GM18517 (cell line): ENCODE results near the gene SERPINE3.
A peak's percentile ranks its signal among the peaks of the same experiment; 100 is the strongest.

Experiments
- ATAC-seq: cut with Tn5 transposase; IDR thresholded peaks from one replicate; pipeline ENCODE4 v1.9.1; 2021; ENCODE audit warnings: mild to moderate bottlenecking, moderate library complexity; ENCODE audit not compliant: unreplicated experiment

The SERPINE3 gene

GRCh38 chr13:51327961-51328360, 11.5 kb upstream of the SERPINE3 start:
- ATAC-seq: no peak

GRCh38 chr13:51328488-51328887, 11.0 kb upstream of the SERPINE3 start:
- ATAC-seq: no peak

- ATAC-seq: no peak
Measured at GRCh38 chr13:51329606-51330005, 9.9 kb upstream of the SERPINE3 start.

GRCh38 chr13:51330791-51331190, 8.7 kb upstream of the SERPINE3 start:
- ATAC-seq: peak; percentile 50

GRCh38 chr13:51331354-51331861, 8.1 kb upstream of the SERPINE3 start:
- peak; percentile 51 for ATAC-seq

GRCh38 chr13:51332566-51333361, 6.7 kb upstream of the SERPINE3 start:
- ATAC-seq: no peak

- ATAC-seq: no peak
Measured at GRCh38 chr13:51333421-51333820, 6.1 kb upstream of the SERPINE3 start.

GRCh38 chr13:51333826-51334225, 5.7 kb upstream of the SERPINE3 start:
- ATAC-seq: no peak

GRCh38 chr13:51336746-51337145, 2.7 kb upstream of the SERPINE3 start:
- ATAC-seq: no peak

- ATAC-seq: no peak
Measured at GRCh38 chr13:51339952-51340732, 651 bp downstream of the SERPINE3 start.

GRCh38 chr13:51341232-51341631, 1.7 kb downstream of the SERPINE3 start:
- ATAC-seq: no peak

- ATAC-seq: no peak
Measured at GRCh38 chr13:51341791-51342190, 2.3 kb downstream of the SERPINE3 start.

GRCh38 chr13:51342706-51343105, 3.2 kb downstream of the SERPINE3 start:
- ATAC-seq: no peak

GRCh38 chr13:51343475-51343874, 4.0 kb downstream of the SERPINE3 start:
- no peak for ATAC-seq

GRCh38 chr13:51346397-51346796, 6.9 kb downstream of the SERPINE3 start:
- ATAC-seq: no peak

GRCh38 chr13:51347099-51347498, 7.6 kb downstream of the SERPINE3 start:
- no peak for ATAC-seq

- ATAC-seq: no peak
Measured at GRCh38 chr13:51348069-51348967, 8.8 kb downstream of the SERPINE3 start.

GRCh38 chr13:51349016-51349415, 9.5 kb downstream of the SERPINE3 start:
- no peak for ATAC-seq

GRCh38 chr13:51355217-51355616, 15.7 kb downstream of the SERPINE3 start:
- ATAC-seq: no peak

GRCh38 chr13:51357928-51358595, 18.6 kb downstream of the SERPINE3 start:
- ATAC-seq: no peak
